ENCODE measurements around the gene KLHDC7A. TPM values are rescaled to one million over a fixed set of nuclear protein-coding genes. Genes with fewer than 3 reads are reported as not detected.
"Not testable (repeated sequence)": the region's sequence is repeated elsewhere in the genome, so short reads cannot be mapped to it uniquely, and the experiment has no call there.

KLHDC7A gene
- total RNA-seq = not detected
- long read RNA-seq = 0 reads

GRCh38 chr1:18480315-18481189, at the start of gene KLHDC7A:
TSS of gene KLHDC7A (plus strand) at chr1:18480930. CDS start at chr1:18480982, 52 bp downstream.
- DNase-seq (ENCODE audit: low spot score) = peak; percentile 69
- intact Hi-C loops (cut with DNase I) = no loop called here

- no peak for DNase-seq (ENCODE audit: low spot score)
- intact Hi-C loops (cut with DNase I) = no loop called here
Observed at GRCh38 chr1:18434041-18434440, 46.7 kb upstream of the KLHDC7A start.

- intact Hi-C loops (cut with DNase I) = no loop called here
- no peak for DNase-seq (ENCODE audit: low spot score)
Observed at GRCh38 chr1:18440385-18441226, 40.1 kb upstream of the KLHDC7A start.

- DNase-seq (ENCODE audit: low spot score) = no peak
- intact Hi-C loops (cut with DNase I) = no loop called here
Observed at GRCh38 chr1:18443587-18444520, 36.9 kb upstream of the KLHDC7A start.

- DNase-seq (ENCODE audit: low spot score) = no peak
- intact Hi-C loops (cut with DNase I) = no loop called here
Observed at GRCh38 chr1:18444563-18444962, 36.2 kb upstream of the KLHDC7A start.

DNA sequence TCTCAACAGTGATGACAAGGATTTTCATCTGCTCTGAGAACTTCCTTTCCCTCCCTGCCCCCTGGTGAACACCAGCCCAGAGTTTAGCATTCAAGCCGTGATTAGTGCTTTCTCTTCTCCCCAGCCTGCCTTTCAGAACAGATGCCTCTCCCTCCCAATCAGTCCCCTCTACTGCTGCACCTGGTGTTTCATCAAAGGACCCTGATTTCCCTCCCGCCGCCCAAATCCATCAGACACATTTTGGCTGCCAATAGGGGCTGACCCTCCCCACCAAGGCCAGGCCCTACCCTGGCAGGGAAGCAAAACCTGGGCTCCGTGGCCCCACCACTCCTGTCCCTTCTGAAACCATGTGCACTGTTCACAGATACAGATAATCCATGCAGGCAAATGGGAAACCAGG, 34.0 kb upstream of the KLHDC7A start:
- intact Hi-C loops (cut with DNase I) = no loop called here

DNA sequence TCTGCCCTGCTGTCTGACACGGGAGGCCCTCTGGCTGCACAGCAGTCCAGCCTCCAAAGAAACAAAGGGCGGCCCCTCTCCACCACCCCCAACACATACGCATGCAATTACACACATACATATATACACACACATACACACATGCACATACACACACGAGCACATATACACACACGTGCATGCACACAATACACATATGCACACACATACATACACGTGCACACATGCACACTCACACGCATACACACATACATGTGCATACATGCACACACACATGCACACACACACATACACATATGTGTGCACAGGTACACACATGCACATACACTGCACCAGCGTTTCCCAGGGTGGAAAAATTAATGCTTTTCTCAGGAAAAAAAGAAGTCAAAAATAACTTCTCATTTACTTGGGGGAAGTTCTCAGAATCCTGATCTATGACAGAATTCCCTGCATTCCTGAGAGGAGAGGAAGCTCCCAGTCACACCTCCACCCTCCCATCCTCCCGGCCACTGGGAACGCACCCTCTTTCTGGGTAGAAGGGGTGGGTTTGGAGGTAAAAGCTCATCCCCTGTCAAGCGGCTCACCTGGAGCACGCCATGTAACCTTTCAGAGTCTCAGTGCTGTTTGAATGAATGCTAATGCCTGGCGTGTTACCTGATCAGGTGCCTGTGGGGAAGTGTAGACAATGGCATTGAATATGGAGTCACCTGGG, 33.1 kb upstream of the KLHDC7A start:
- DNase-seq (ENCODE audit: low spot score) = no peak
- intact Hi-C loops (cut with DNase I) = no loop called here

More for the DNA sequence above, 34.0 kb upstream of the KLHDC7A start:
- no peak for DNase-seq (ENCODE audit: low spot score)

DNA sequence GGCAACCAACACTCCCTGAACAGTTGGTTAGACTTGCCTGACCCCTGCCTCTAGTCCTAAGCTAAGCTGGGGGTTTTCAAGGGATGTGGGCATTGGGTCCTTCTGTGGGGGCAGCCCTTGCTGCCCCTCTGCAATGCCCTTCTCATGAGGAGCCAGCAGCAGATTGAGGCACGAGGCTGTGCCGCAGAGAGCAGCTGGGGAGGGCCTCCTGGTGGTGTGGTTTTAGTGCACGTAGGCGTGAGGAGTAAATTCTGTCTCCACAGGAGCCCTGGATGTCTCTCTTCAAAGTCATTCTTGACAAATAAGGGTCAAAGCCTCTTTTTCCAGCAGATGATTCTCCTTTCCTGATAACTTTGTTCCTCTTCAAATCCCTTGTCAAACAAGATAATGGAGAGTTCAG, 31.8 kb upstream of the KLHDC7A start:
- no peak for DNase-seq (ENCODE audit: low spot score)
- intact Hi-C loops (cut with DNase I) = no loop called here

- no peak for DNase-seq (ENCODE audit: low spot score)
- intact Hi-C loops (cut with DNase I) = no loop called here
Observed at GRCh38 chr1:18452550-18452949, 28.2 kb upstream of the KLHDC7A start.

GRCh38 chr1:18458133-18459092, 22.3 kb upstream of the KLHDC7A start:
- intact Hi-C loops (cut with DNase I) = no loop called here
- no peak for DNase-seq (ENCODE audit: low spot score)

GRCh38 chr1:18461656-18462055, 19.1 kb upstream of the KLHDC7A start:
- DNase-seq (ENCODE audit: low spot score) = no peak
- intact Hi-C loops (cut with DNase I) = no loop called here

DNA sequence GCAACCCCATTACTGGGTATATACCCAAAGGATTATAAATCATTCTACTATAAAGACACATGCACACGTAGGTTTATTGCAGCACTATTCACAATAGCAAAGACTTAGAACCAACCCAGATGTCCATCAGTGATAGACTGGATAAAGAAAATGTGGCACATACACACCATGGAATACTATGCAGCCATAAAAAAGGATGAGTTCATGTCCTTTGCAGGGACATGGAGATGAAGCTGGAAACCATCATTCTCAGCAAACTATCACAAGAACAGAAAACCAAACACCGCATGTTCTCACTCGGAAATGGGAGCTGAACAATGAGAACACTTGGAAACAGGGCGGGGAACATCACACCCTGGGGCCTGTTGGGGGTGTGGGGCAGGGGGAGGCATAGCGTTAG, 18.2 kb upstream of the KLHDC7A start:
- intact Hi-C loops (cut with DNase I); DNase-seq (ENCODE audit: low spot score): not testable (repeated sequence)

DNA sequence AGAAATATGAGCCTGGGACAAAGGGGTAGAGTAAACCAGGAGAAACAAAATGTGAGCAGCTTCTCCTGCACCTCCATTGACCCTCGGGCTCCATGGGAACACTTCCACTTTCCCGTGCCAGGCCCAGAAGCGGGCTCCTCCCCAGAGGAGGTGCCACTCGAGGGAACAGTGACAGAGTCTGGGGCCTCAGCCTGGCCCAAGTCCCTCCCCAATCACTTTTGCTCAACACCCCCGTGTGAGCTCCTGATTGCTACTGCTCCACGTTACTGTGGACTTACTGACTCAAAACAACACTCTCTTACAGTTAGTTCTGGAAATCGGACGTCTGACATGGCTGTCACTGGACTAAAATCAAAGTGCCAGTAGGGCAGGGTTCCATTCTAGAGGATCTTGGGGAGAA, 17.7 kb upstream of the KLHDC7A start:
- no peak for DNase-seq (ENCODE audit: low spot score)
- intact Hi-C loops (cut with DNase I) = no loop called here

- no peak for DNase-seq (ENCODE audit: low spot score)
- intact Hi-C loops (cut with DNase I) = no loop called here
Observed at GRCh38 chr1:18463984-18464664, 16.6 kb upstream of the KLHDC7A start.

- intact Hi-C loops (cut with DNase I) = no loop called here
- no peak for DNase-seq (ENCODE audit: low spot score)
Observed at GRCh38 chr1:18464665-18465050, 16.1 kb upstream of the KLHDC7A start.

GRCh38 chr1:18466676-18467075, 14.1 kb upstream of the KLHDC7A start:
- DNase-seq (ENCODE audit: low spot score) = no peak
- intact Hi-C loops (cut with DNase I) = no loop called here

DNA sequence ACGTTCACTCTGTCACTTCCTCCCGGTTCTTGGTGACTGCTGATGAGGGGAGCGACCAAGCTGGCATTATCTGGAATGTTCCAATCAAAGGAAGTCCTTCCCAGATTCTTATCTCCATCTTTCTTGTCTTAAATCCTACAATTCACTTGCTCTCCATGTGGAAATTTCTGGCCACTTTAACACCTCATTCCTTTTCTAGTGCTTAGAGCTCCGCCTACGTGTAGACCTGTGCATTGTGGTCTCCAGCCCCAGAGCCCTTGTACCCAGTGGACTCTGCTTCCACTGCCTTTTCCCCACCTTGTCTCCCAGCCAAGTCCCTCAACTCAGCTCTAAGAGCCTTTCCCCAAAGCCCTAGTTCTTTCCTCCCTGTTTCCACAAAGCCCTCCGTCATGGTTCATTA, 12.2 kb upstream of the KLHDC7A start:
- intact Hi-C loops (cut with DNase I) = no loop called here
- no peak for DNase-seq (ENCODE audit: low spot score)

Data from cardiac septum (tissue), 1 donor.